ENCODE results near the gene PARM1.

GRCh38 chr4:75087865-75088264, 154.9 kb downstream of the PARM1 start:
- TF ChIP-seq, protein P1, sequence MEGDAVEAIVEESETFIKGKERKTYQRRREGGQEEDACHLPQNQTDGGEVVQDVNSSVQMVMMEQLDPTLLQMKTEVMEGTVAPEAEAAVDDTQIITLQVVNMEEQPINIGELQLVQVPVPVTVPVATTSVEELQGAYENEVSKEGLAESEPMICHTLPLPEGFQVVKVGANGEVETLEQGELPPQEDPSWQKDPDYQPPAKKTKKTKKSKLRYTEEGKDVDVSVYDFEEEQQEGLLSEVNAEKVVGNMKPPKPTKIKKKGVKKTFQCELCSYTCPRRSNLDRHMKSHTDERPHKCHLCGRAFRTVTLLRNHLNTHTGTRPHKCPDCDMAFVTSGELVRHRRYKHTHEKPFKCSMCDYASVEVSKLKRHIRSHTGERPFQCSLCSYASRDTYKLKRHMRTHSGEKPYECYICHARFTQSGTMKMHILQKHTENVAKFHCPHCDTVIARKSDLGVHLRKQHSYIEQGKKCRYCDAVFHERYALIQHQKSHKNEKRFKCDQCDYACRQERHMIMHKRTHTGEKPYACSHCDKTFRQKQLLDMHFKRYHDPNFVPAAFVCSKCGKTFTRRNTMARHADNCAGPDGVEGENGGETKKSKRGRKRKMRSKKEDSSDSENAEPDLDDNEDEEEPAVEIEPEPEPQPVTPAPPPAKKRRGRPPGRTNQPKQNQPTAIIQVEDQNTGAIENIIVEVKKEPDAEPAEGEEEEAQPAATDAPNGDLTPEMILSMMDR (IDR thresholded peaks at IDR 0.05) = no peak
- TF ChIP-seq POLR2A (IDR thresholded peaks at IDR 0.05) (no peak), POLR2AphosphoS5 (IDR thresholded peaks at IDR 0.05) (no peak), EP300 (IDR thresholded peaks at IDR 0.05) (no peak)
